ENCODE results near the gene CPNE8. TPM values are rescaled to one million over a fixed set of nuclear protein-coding genes. Genes with fewer than 3 reads are reported as not detected.

The CPNE8 gene
- polyA plus RNA-seq, 1 donor from 2014 or later = 1.9 TPM

- Histone ChIP-seq H4K20me1 (ENCODE audit: insufficient read depth) (no peaks in the 10 kb centered on the region), H3K9me2 (ENCODE audit: insufficient read depth, low read length) (no peaks in the 10 kb centered on the region), H3K4me2 (ENCODE audit: low read length) (no peak overlapping the region), H2AFZ (ENCODE audit: low read depth, low read length) (no peak overlapping the region), H3K9me3 (ENCODE audit: low read length) (no peaks in the 10 kb centered on the region), H3K9ac (ENCODE audit: low read length) (no peak overlapping the region), H3K27ac (ENCODE audit: low read length) (no peak overlapping the region), H3K36me3 (ENCODE audit: insufficient read depth, low read length) (no peaks in the 10 kb centered on the region), H3K4me3 (ENCODE audit: low read length) (no peak overlapping the region), H3K79me2 (replicated peaks; ENCODE audit: insufficient read depth, low read length) (no peaks in the 10 kb centered on the region), H3K27me3 (ENCODE audit: insufficient read depth, low read depth, low read length) (no peaks in the 10 kb centered on the region), H3F3A (ENCODE audit: insufficient read depth, low read length, poor library complexity, severe bottlenecking) (no peaks in the 10 kb centered on the region)
- no peak for TF ChIP-seq EZH2 (IDR thresholded peaks at IDR 0.05; ENCODE audit: borderline replicate concordance, insufficient read depth, low read length, poor library complexity, severe bottlenecking)
- TF ChIP-seq CTCF (IDR thresholded peaks at IDR 0.05; ENCODE audit: poor library complexity, severe bottlenecking) = no peak
- no peak for TF ChIP-seq POLR2AphosphoS5 (IDR thresholded peaks at IDR 0.05)
- no peak for TF ChIP-seq EP300 (conservative IDR thresholded peaks at IDR 0.05; ENCODE audit: poor library complexity, severe bottlenecking)
Observed at GRCh38 chr12:38887770-38888169, 17.6 kb downstream of the CPNE8 start.

GRCh38 chr12:38886931-38887330, 18.5 kb downstream of the CPNE8 start:
- Histone ChIP-seq H3K4me2 (ENCODE audit: low read length) (no peak overlapping the region), H3K79me2 (replicated peaks; ENCODE audit: insufficient read depth, low read length) (no peaks in the 10 kb centered on the region), H3K27me3 (ENCODE audit: insufficient read depth, low read depth, low read length) (no peaks in the 10 kb centered on the region), H3K9ac (ENCODE audit: low read length) (no peak overlapping the region), H3K9me2 (ENCODE audit: insufficient read depth, low read length) (no peaks in the 10 kb centered on the region), H3K27ac (ENCODE audit: low read length) (no peak overlapping the region), H2AFZ (ENCODE audit: low read depth, low read length) (no peak overlapping the region), H3K36me3 (ENCODE audit: insufficient read depth, low read length) (no peaks in the 10 kb centered on the region), H3K9me3 (ENCODE audit: low read length) (no peaks in the 10 kb centered on the region), H4K20me1 (ENCODE audit: insufficient read depth) (no peaks in the 10 kb centered on the region), H3F3A (ENCODE audit: insufficient read depth, low read length, poor library complexity, severe bottlenecking) (no peaks in the 10 kb centered on the region), H3K4me3 (ENCODE audit: low read length) (no peak overlapping the region)
- TF ChIP-seq POLR2AphosphoS5 (IDR thresholded peaks at IDR 0.05) = no peak
- TF ChIP-seq SMC3 (conservative IDR thresholded peaks at IDR 0.05; ENCODE audit: poor library complexity) = no peak
- no peak for TF ChIP-seq MXI1 (conservative IDR thresholded peaks at IDR 0.05; ENCODE audit: poor library complexity, severe bottlenecking)

- Histone ChIP-seq H3K4me2 (ENCODE audit: low read length) (no peak overlapping the region), H3K79me2 (replicated peaks; ENCODE audit: insufficient read depth, low read length) (no peaks in the 10 kb centered on the region), H2AFZ (ENCODE audit: low read depth, low read length) (no peak overlapping the region), H3K27ac (ENCODE audit: low read length) (no peak overlapping the region), H4K20me1 (ENCODE audit: insufficient read depth) (no peaks in the 10 kb centered on the region), H3K4me3 (ENCODE audit: low read length) (no peak overlapping the region), H3F3A (ENCODE audit: insufficient read depth, low read length, poor library complexity, severe bottlenecking) (no peaks in the 10 kb centered on the region), H3K36me3 (ENCODE audit: insufficient read depth, low read length) (no peaks in the 10 kb centered on the region), H3K27me3 (ENCODE audit: insufficient read depth, low read depth, low read length) (no peaks in the 10 kb centered on the region), H3K9me3 (ENCODE audit: low read length) (no peaks in the 10 kb centered on the region), H3K9me2 (ENCODE audit: insufficient read depth, low read length) (no peaks in the 10 kb centered on the region), H3K9ac (ENCODE audit: low read length) (no peak overlapping the region)
- TF ChIP-seq SMC3 (conservative IDR thresholded peaks at IDR 0.05; ENCODE audit: poor library complexity) (no peak), RAD21 (conservative IDR thresholded peaks at IDR 0.05) (no peak), TAF1 (IDR thresholded peaks at IDR 0.05; ENCODE audit: low read depth) (no peak), MXI1 (conservative IDR thresholded peaks at IDR 0.05; ENCODE audit: poor library complexity, severe bottlenecking) (no peak), POLR2AphosphoS5 (IDR thresholded peaks at IDR 0.05) (no peak), EP300 (conservative IDR thresholded peaks at IDR 0.05; ENCODE audit: poor library complexity, severe bottlenecking) (no peak), EZH2 (IDR thresholded peaks at IDR 0.05; ENCODE audit: borderline replicate concordance, insufficient read depth, low read length, poor library complexity, severe bottlenecking) (no peak), CTCF (IDR thresholded peaks at IDR 0.05; ENCODE audit: poor library complexity, severe bottlenecking) (no peak)
- TF ChIP-seq, protein P1, sequence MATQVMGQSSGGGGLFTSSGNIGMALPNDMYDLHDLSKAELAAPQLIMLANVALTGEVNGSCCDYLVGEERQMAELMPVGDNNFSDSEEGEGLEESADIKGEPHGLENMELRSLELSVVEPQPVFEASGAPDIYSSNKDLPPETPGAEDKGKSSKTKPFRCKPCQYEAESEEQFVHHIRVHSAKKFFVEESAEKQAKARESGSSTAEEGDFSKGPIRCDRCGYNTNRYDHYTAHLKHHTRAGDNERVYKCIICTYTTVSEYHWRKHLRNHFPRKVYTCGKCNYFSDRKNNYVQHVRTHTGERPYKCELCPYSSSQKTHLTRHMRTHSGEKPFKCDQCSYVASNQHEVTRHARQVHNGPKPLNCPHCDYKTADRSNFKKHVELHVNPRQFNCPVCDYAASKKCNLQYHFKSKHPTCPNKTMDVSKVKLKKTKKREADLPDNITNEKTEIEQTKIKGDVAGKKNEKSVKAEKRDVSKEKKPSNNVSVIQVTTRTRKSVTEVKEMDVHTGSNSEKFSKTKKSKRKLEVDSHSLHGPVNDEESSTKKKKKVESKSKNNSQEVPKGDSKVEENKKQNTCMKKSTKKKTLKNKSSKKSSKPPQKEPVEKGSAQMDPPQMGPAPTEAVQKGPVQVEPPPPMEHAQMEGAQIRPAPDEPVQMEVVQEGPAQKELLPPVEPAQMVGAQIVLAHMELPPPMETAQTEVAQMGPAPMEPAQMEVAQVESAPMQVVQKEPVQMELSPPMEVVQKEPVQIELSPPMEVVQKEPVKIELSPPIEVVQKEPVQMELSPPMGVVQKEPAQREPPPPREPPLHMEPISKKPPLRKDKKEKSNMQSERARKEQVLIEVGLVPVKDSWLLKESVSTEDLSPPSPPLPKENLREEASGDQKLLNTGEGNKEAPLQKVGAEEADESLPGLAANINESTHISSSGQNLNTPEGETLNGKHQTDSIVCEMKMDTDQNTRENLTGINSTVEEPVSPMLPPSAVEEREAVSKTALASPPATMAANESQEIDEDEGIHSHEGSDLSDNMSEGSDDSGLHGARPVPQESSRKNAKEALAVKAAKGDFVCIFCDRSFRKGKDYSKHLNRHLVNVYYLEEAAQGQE (IDR thresholded peaks at IDR 0.05; ENCODE audit: borderline replicate concordance) = no peak
Observed at GRCh38 chr12:38886064-38886463, 19.3 kb downstream of the CPNE8 start.

All from neural cell (in vitro differentiated cells).